ENCODE measurements around the gene HMCN1. TPM values are rescaled to one million over a fixed set of nuclear protein-coding genes. Genes with fewer than 3 reads are reported as not detected.

Gene HMCN1
- total RNA-seq, 1 experiment from 2014 or later, result 0.23 TPM

DNA sequence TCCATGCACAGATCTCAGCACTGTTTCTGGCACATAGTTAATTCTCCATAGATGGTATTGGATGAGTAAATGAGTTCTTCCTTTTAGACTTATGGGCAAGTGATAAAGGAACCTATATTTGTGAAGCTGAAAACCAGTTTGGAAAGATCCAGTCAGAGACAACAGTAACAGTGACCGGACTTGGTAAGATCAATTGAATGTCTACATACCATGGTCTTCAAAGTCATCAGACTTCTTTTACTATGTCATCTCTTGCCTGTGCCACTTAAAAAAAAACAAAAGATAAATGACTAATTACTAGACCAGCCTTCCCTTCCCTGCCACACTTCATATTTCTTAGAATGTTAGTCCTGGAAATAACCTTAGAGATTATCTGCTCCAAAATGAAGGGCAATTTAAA is 246.7 kb downstream of the HMCN1 start:
- in situ Hi-C loops (cut with HindIII; ENCODE audit: low pct_unique_long_range_greater_than_20kb, low sequenced_read_pairs) (no loop called here), intact Hi-C loops (cut with micrococcal nuclease; ENCODE audit: unreplicated experiment) (no loop called here)
- ChIA-PET POLR2A (no interaction called here), CTCF (no interaction called here)
- Histone ChIP-seq H3K27me3 (ENCODE audit: control insufficient read depth, insufficient read depth, low read length) (no peaks in the 10 kb centered on the region), H3K36me3 (ENCODE audit: control insufficient read depth, insufficient read depth, low read length) (no peaks in the 10 kb centered on the region), H3K4me3 (ENCODE audit: low read depth in 2 of 2, low read length in 2 of 2) (no peak overlapping the region), H3K4me1 (ENCODE audit: control insufficient read depth, insufficient read depth, low read length) (no peaks in the 10 kb centered on the region), H3K9me3 (ENCODE audit: control insufficient read depth, insufficient read depth, low read depth, low read length) (no peaks in the 10 kb centered on the region), H3K27ac (ENCODE audit: low read length) (no peak overlapping the region)
- no peak for ATAC-seq
- BruUV-seq (replicated peaks), result no TSS peak
- DNase-seq (ENCODE audit: low read depth, low spot score), result no peak
- TF ChIP-seq, protein P1, sequence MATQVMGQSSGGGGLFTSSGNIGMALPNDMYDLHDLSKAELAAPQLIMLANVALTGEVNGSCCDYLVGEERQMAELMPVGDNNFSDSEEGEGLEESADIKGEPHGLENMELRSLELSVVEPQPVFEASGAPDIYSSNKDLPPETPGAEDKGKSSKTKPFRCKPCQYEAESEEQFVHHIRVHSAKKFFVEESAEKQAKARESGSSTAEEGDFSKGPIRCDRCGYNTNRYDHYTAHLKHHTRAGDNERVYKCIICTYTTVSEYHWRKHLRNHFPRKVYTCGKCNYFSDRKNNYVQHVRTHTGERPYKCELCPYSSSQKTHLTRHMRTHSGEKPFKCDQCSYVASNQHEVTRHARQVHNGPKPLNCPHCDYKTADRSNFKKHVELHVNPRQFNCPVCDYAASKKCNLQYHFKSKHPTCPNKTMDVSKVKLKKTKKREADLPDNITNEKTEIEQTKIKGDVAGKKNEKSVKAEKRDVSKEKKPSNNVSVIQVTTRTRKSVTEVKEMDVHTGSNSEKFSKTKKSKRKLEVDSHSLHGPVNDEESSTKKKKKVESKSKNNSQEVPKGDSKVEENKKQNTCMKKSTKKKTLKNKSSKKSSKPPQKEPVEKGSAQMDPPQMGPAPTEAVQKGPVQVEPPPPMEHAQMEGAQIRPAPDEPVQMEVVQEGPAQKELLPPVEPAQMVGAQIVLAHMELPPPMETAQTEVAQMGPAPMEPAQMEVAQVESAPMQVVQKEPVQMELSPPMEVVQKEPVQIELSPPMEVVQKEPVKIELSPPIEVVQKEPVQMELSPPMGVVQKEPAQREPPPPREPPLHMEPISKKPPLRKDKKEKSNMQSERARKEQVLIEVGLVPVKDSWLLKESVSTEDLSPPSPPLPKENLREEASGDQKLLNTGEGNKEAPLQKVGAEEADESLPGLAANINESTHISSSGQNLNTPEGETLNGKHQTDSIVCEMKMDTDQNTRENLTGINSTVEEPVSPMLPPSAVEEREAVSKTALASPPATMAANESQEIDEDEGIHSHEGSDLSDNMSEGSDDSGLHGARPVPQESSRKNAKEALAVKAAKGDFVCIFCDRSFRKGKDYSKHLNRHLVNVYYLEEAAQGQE (IDR thresholded peaks at IDR 0.05; ENCODE audit: insufficient read depth in 1 of 2, low read depth in 2 of 2, low read length in 1 of 2), result no peak
- TF ChIP-seq TCF7L2 (IDR thresholded peaks at IDR 0.05; ENCODE audit: low read depth, low read length), result no peak
- TF ChIP-seq, protein P2, sequence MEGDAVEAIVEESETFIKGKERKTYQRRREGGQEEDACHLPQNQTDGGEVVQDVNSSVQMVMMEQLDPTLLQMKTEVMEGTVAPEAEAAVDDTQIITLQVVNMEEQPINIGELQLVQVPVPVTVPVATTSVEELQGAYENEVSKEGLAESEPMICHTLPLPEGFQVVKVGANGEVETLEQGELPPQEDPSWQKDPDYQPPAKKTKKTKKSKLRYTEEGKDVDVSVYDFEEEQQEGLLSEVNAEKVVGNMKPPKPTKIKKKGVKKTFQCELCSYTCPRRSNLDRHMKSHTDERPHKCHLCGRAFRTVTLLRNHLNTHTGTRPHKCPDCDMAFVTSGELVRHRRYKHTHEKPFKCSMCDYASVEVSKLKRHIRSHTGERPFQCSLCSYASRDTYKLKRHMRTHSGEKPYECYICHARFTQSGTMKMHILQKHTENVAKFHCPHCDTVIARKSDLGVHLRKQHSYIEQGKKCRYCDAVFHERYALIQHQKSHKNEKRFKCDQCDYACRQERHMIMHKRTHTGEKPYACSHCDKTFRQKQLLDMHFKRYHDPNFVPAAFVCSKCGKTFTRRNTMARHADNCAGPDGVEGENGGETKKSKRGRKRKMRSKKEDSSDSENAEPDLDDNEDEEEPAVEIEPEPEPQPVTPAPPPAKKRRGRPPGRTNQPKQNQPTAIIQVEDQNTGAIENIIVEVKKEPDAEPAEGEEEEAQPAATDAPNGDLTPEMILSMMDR (IDR thresholded peaks at IDR 0.05), result no peak
- TF ChIP-seq POLR2AphosphoS5 (IDR thresholded peaks at IDR 0.05; ENCODE audit: low read depth, low read length), result no peak
- TF ChIP-seq SIN3A (IDR thresholded peaks at IDR 0.05; ENCODE audit: borderline replicate concordance, insufficient read depth, low read depth, low read length), result no peak

GRCh38 chr1:185984113-185984836 is 250.1 kb downstream of the HMCN1 start:
- ATAC-seq, result no peak
- in situ Hi-C loops (cut with HindIII; ENCODE audit: low pct_unique_long_range_greater_than_20kb, low sequenced_read_pairs) (no loop called here), intact Hi-C loops (cut with micrococcal nuclease; ENCODE audit: unreplicated experiment) (no loop called here)
- ChIA-PET POLR2A (no interaction called here), CTCF (no interaction called here)
- Histone ChIP-seq H3K4me3 (ENCODE audit: low read depth in 2 of 2, low read length in 2 of 2) (no peak overlapping the region), H3K36me3 (ENCODE audit: control insufficient read depth, insufficient read depth, low read length) (no peaks in the 10 kb centered on the region), H3K9me3 (ENCODE audit: control insufficient read depth, insufficient read depth, low read depth, low read length) (no peaks in the 10 kb centered on the region), H3K4me1 (ENCODE audit: control insufficient read depth, insufficient read depth, low read length) (no peaks in the 10 kb centered on the region), H3K27ac (ENCODE audit: low read length) (no peak overlapping the region), H3K27me3 (ENCODE audit: control insufficient read depth, insufficient read depth, low read length) (no peaks in the 10 kb centered on the region)
- DNase-seq (ENCODE audit: low read depth, low spot score), result no peak
- no TSS peak for BruUV-seq (replicated peaks)
- TF ChIP-seq, protein P1 (IDR thresholded peaks at IDR 0.05; ENCODE audit: insufficient read depth in 1 of 2, low read depth in 2 of 2, low read length in 1 of 2), result no peak
- TF ChIP-seq, protein P2 (IDR thresholded peaks at IDR 0.05), result no peak
- TF ChIP-seq TCF7L2 (IDR thresholded peaks at IDR 0.05; ENCODE audit: low read depth, low read length) (no peak), POLR2AphosphoS5 (IDR thresholded peaks at IDR 0.05; ENCODE audit: low read depth, low read length) (no peak), SIN3A (IDR thresholded peaks at IDR 0.05; ENCODE audit: borderline replicate concordance, insufficient read depth, low read depth, low read length) (no peak)

All from Panc1 (cell line).